ENCODE measurements around the gene STK32C. TPM values are rescaled to one million over a fixed set of nuclear protein-coding genes. Genes with fewer than 3 reads are reported as not detected.

The STK32C gene
- total RNA-seq, 4 donors from 2014 or later, result 1.3 to 5.6 (median 4.7) TPM

- Histone ChIP-seq H3K27me3 (no peaks in the 10 kb centered on the region), H3K27ac (no peak overlapping the region), H3K4me3 (no peak overlapping the region), H3K9me3 (no peaks in the 10 kb centered on the region), H3K4me1 (no peaks in the 10 kb centered on the region), H3K36me3 (no peaks in the 10 kb centered on the region)
- 62% methylated on average over 7 of the region's 37 CpGs for WGBS
- DNase-seq (ENCODE audit: low spot score in 2 of 2), result no peak
- TF ChIP-seq POLR2AphosphoS5 (IDR thresholded peaks at IDR 0.05), result no peak
- no peak for TF ChIP-seq EP300 (IDR thresholded peaks at IDR 0.05)
- TF ChIP-seq CTCF (IDR thresholded peaks at IDR 0.05), result no peak
- TF ChIP-seq POLR2A (IDR thresholded peaks at IDR 0.05), result no peak
These were observed 101.9 kb downstream of the STK32C start for GRCh38 chr10:132205650-132206376.

- no peak for TF ChIP-seq EP300 (IDR thresholded peaks at IDR 0.05)
- TF ChIP-seq POLR2AphosphoS5 (IDR thresholded peaks at IDR 0.05), result no peak
- no peak for TF ChIP-seq POLR2A (IDR thresholded peaks at IDR 0.05)
- no peak for TF ChIP-seq CTCF (IDR thresholded peaks at IDR 0.05)
- Histone ChIP-seq H3K4me3 (no peak overlapping the region), H3K9me3 (no peaks in the 10 kb centered on the region), H3K4me1 (no peaks in the 10 kb centered on the region), H3K36me3 (no peaks in the 10 kb centered on the region), H3K27me3 (no peaks in the 10 kb centered on the region), H3K27ac (no peak overlapping the region)
- WGBS, result 80% methylated on average over 14 of the region's 28 CpGs
- DNase-seq (ENCODE audit: low spot score in 2 of 2), result no peak
These were observed 102.8 kb downstream of the STK32C start for GRCh38 chr10:132204781-132205473.

GRCh38 chr10:132204078-132204780 lies 103.5 kb downstream of the STK32C start:
- Histone ChIP-seq H3K27me3 (no peaks in the 10 kb centered on the region), H3K36me3 (no peaks in the 10 kb centered on the region), H3K27ac (no peak overlapping the region), H3K9me3 (no peaks in the 10 kb centered on the region), H3K4me3 (no peak overlapping the region), H3K4me1 (no peaks in the 10 kb centered on the region)
- WGBS, result 89% methylated on average over 9 of the region's 20 CpGs
- TF ChIP-seq CTCF (IDR thresholded peaks at IDR 0.05) (no peak), POLR2A (IDR thresholded peaks at IDR 0.05) (no peak), EP300 (IDR thresholded peaks at IDR 0.05) (no peak), POLR2AphosphoS5 (IDR thresholded peaks at IDR 0.05) (no peak)
- DNase-seq (ENCODE audit: low spot score in 2 of 2), result no peak

GRCh38 chr10:132203256-132204077 lies 104.3 kb downstream of the STK32C start:
- no peak overlapping the region for H3K4me3 ChIP-seq
- H3K9me3 ChIP-seq, result no peaks in the 10 kb centered on the region
- TF ChIP-seq POLR2AphosphoS5 (IDR thresholded peaks at IDR 0.05) (no peak), POLR2A (IDR thresholded peaks at IDR 0.05) (no peak), CTCF (IDR thresholded peaks at IDR 0.05) (no peak), EP300 (IDR thresholded peaks at IDR 0.05) (no peak)
- H3K36me3 ChIP-seq, result no peaks in the 10 kb centered on the region
- 71% methylated on average over 14 of the region's 34 CpGs for WGBS
- no peaks in the 10 kb centered on the region for H3K27me3 ChIP-seq
- no peak for DNase-seq (ENCODE audit: low spot score in 2 of 2)
- H3K4me1 ChIP-seq, result no peaks in the 10 kb centered on the region
- H3K27ac ChIP-seq, result no peak overlapping the region

All from suprapubic skin (tissue), 4 donors.